Lower leg skin (tissue), 3 donors: ENCODE measurements around the gene IGIP.

Experiments
- CTCF ChIP-seq, 3 donors: fragments of 450-650 bp; IDR thresholded peaks; one replicate each; pipeline ENCODE4 v1.5.1; 2016; ENCODE audit warnings: antibody characterized with exemption in 3 of 3, mild to moderate bottlenecking in 3 of 3, moderate library complexity in 2 of 3
- POLR2A ChIP-seq, 2 donors: fragments of 450-650 bp; IDR thresholded peaks; one replicate each; pipeline ENCODE4 v1.6.1; 2016 to 2017; ENCODE audit warnings: antibody characterized with exemption in 2 of 2, mild to moderate bottlenecking in 1 of 2, moderate library complexity in 1 of 2

- TF ChIP-seq POLR2A (IDR thresholded peaks at IDR 0.05) (peak in 1 of 2 donors; percentile 62), CTCF (IDR thresholded peaks at IDR 0.05) (peak in 1 of 3 donors; percentile 49)
Measured at GRCh38 chr5:140107312-140108092, 18.2 kb upstream of the IGIP start.
